CD4-positive, alpha-beta T cell treated with Interleukin-21 for 1 hour (primary cell): ENCODE data around the gene TDG.
"Not testable (repeated sequence)": the region's sequence is repeated elsewhere in the genome, so short reads cannot be mapped to it uniquely, and the experiment has no call there.

Source experiments
- DNase-seq: peaks from one replicate; pipeline ENCODE4 v3.0.0-alpha.2; 2020

TDG gene

DNA sequence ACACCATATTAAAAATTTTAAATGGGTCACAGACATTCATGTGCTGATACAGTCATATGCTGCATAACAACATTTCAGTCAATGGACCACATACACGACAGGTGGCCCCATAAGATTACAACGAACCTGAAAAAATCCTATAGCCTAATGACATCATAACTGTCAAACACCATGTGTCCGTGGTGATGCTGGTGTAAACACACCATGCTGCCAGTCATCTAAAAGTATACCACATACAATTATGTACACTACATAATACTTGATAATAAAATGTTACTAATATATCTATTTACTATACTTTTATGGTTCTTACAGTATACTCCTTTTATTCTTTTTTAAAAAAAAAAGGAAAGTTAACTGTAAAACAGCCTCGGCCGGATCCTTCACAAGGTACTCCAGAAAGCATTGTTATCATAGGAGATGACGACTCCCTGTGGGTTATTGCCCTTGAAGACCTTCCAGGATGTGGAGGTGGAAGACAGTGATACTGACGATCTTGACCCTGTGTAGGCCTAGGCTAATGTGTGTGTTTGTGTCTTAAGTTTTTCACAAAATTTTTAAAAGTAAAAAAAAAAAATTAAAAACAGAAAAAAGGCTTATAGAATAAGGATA lies 5.0 kb upstream of the TDG start:
- no peak for DNase-seq

DNA sequence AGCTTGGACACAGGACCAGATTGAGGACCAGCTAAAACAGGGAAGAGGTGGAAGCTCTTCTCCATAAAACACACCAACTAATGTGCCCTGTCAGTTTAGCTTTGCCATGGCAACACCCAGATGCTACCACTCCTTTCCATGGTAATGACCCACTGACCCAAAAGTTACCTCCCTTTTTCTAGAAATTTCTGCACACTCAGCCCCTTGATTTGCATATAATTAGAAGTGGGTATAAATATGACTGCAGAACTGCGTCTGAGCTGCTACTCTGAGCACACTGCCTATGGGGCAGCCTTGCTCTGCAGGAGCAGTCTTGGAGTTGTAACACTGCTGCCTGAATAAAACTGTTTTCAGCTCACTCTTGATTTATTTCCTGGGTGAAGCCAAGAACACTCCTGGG lies 3.2 kb upstream of the TDG start:
- DNase-seq: no peak

DNA sequence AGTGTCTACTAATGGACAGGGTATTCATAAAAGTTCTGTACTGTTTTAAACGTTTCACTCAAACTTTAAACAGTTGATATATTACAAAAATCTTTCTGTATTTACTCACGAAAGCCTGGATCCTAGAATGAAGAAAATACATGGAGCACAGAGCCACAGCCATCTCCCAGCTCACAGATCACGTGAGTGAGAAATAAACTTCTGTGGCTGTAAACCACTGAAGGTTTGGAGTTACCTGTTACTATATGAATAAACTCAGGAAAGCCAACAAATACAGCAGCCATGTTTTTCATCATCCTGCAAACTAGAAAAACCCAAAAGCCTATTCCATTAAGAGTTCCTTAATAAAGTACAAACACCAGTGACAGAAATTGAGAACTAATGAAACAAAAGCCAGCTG lies 867 bp upstream of the TDG start:
- DNase-seq: no peak

DNA sequence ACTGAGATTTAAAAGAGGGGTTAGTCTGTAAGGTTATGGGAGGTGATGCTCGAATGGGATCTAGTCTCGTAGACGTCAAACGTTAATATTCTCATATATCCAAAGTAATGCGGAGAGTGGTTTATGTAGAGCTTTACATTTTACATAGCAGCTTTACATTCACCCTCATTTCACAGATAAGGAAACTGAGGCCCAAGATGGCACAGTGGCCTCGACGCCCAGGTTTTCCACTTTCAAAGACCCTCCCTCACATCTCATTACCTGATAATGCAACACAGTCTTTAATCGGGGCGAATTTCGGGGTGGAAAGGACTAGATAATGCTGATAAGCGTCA lies 450 bp upstream of the TDG start:
- DNase-seq: no peak

DNA sequence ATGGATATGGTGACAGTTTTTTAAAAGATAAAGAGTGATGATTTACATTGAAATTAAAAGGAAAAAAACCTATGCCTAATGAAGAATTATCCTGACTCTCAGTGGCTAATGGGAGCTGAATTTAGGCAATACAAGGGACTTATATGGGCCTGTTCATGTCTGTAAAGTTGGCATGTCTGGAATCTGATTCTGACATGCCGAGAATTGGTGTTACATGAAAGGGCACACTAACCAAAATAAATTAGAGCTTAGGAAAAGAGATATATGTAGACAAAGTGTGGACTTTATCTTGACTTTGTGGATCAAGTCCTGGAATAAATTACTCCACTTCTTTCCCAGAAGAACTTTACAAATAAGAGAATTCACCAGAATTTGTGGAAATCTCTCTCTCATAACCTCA lies 1.1 kb downstream of the TDG start:
- DNase-seq: no peak

DNA sequence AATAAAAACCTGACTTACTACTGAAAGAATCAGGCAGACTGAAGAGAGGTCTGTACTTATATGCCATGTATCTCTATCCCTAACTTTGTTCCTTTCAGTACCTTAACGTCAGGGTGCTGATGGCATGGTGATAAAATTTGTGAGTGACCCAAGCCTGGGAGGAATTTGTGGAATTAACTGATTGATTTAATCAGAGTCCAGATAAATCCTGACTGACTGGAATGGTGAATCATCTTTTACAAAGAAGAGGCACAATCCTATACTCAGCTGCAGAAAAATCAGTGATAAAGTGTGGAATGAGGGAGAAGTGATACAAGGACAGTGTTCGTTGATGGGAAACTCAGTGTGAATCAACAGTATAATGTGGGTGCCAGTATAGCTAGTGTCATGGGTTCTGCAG lies 3.7 kb downstream of the TDG start:
- no peak for DNase-seq

DNA sequence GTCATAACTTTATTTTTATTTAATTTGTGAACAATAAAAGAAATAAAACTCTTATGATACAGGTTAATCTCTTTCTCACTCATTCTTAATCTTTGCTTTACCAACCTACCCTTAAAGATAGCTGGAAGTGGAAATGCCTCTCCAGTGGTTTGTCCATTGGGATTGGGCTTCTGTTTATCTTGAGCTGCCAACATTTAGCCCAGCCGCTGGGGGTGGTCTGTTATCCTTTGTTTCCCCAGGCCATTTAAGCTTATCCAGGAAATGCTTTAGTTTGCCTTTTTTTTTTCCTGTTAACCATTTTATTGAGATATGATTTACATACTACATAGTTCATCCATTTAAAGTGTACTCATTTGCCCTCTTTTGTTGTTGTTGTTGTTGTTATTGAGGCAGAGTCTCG lies 8.2 kb downstream of the TDG start:
- DNase-seq: no peak

DNA sequence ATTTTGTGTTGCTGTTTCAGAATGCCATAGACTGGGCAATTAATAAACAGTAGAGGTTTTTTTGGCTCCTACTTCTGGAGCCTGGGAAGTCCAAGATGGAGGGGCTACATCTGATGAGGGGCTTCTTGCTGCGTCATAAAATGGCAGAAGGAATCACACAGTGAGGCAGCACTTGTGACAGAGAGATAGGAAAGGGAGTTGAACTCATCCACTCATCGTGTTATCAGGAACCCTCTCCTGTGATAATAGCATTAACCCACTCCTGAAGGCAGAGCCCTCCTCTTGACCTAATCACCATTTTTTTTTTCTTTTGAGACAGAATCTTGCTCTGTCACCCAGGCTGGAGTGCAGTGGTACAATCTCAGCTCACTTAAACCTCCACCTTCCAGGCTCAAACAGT lies 9.7 kb downstream of the TDG start:
- DNase-seq: no peak

DNA sequence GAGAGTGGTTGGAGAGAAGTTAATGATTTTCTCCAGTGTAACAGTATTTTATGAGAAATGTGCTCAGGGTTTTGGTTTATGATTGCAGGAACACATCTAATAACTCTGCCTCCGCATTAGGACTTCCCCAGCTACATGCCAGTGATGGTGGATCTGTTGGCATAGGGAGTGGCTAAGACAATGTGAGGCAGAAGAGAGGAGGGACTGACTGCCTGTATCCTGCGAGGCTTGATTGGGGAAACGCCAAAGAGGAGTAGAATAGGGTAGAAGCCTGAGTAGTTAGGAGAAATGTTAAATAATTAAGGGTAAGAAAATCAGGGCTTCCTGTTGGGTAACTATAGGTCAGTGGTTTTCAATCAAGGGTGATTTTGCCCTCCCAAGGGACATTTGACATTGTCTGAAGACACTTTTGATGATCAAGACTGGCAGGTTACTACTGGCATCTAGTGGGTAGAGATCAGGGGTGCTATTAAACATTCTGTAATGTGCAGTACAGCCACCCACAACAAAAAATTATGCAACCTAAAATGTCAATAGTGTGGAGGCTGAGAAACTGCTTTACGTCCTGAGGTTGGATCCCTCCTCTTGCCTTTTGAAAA lies 12.8 kb downstream of the TDG start:
- DNase-seq: no peak

DNA sequence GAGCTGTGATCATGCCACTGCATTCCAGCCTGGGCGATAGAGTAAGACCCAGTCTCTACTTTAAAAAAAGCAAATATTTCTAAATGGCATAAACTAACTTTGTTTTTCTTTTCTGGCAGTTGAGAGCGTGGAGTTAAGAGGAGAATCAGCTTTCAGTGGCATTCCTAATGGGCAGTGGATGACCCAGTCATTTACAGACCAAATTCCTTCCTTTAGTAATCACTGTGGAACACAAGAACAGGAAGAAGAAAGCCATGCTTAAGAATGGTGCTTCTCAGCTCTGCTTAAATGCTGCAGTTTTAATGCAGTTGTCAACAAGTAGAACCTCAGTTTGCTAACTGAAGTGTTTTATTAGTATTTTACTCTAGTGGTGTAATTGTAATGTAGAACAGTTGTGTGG lies 21.2 kb downstream of the TDG start:
- no peak for DNase-seq

DNA sequence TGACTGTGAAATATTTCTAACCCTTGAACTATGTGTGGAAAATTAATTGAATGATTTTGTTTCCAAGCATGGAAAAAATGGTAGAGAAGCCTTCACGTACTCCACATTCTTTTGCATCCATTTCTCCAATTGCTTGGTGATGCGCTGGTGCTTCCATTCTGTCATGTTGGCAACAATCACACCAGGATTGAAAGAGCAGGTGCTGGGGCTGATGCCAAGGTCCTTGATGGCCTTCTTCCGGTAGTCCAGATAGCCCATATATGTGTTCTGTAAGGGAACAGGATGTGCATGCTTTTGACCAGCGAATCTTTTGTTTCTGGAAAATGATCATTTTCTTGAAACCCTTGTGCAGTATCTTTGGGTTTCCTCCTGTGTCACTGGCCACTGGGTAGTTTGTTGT lies 28.6 kb downstream of the TDG start:
- no peak for DNase-seq

DNA sequence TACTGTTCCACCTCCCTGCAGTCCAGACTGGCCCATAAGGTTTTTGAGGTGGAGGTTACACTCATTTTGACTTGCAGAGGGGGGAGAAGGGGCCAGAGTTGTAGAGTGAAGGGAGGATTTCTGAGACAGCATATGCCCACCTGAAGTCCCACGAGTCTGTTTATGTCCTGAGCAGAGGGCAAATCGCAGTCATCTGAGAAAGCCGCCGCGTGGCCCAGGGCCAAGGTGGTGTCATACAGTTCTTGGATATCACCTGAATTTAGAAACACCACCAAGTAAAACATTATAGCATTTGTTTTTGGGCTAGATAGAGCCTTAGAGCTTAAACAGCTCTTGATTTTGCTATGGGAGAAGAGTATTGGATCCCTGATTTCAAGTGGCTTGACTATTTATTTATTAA lies 30.9 kb downstream of the TDG start:
- DNase-seq: no peak

DNA sequence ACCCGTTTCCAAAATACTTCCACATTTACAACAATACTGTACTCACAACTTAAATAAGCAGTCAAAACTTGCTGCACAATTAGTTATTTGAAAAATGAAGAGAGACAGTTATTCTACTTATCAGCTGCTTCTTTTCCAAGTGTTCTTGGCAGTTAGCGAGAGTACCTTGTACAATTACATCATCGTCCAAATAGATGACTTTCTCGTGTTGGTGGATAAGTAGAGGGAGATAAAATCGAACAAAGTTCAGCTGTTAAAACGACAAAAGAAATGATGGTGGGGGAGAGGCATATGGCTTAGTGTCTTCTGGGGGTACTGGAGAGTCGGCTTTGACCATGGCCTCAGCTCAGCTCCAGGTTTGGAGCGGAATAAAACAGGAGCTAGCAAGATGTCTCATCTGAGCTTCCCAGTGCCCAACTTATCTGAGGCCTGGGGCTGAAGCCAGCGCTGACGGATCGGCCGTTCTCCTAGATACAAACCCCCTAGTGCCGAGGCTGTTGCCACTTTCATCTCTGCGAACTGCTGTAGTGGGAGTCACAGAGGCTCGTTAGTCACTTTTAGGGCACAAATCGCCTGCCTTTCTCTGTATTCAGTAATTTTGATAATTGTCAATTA lies 31.7 kb downstream of the TDG start:
- no peak for DNase-seq

DNA sequence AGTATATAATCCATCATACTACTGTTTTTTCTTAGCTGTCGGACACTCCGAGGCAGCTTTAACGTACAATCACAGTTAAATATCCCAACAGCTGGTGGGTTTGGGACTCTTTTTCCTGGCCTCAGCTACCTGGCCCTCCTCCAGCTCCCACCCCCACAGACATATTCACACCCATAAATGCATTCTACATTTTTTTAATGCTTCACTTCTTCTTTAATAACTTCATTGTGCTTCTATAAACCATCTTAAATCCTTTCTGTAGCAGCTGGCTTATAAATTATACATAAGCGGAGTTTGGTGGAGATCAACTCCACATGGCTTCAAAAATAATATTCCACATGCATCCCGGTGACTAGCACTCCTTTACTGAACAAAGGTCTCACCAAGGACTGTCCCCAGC lies 33.3 kb downstream of the TDG start:
- no peak for DNase-seq

DNA sequence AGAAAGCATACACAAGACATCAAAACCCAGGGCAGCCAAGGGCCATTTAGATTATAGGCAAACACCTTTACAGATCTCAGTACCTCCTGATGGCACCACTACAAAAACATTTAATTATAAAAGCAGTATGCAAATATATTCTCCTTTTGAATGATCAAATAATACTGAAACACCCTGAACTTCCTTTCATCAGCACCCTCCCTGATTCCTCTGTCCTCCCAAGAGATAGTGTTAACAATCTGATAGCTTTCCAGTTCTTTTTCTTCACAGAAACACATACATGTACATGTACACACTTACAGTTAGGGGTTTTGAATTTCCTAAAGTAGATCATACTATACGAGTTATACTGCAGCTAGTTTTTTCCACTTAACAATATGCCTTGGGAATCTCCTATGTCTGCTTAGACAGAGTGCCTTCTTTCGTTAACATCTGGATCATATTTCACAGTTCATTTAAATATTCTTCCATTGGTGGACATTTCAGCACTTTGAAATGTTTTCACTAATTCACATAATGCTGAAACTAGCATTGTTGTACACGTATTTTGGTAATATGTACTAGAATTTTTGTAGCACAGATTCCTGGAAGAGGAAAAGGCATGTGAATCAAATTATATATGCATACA lies 35.2 kb downstream of the TDG start:
- no peak for DNase-seq

DNA sequence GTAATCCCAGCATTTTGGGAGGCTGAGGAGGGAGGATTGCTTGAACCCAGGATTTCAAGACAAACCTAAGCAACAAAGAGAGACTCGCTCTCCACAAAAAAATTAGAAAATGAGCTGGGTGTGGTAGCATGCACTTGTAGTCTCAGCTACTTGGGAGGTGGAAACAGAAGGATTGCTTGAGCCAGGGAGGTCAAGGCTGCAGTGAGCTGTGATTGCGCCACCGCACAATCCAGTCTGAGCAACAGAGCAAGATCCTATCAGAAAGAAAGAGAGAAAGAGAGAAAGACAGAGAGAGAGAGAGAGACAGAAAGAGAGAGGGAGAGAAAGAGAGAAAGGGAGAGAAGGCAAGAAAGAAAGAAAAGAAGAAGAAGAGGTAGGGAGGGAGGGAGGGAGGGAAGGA lies 37.0 kb downstream of the TDG start:
- DNase-seq: no peak

DNA sequence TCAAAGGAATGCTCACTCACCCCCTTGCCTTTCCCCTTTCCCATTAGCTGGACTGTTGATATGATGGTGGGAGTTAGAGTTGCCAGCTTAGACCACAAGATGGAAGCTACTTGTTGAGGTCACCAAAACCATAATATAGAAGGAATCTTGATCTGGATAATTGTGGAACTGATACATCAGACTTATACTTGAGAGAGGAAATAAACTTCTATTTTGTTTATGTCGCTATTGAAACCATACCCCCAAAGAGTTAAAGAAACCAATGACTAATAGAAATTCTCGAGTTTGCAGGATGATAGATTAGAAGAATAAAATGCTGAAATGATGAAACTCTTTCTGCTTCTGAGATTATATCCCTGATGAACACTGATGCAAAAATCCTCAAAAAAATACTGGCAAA lies 37.9 kb downstream of the TDG start:
- DNase-seq: no peak

DNA sequence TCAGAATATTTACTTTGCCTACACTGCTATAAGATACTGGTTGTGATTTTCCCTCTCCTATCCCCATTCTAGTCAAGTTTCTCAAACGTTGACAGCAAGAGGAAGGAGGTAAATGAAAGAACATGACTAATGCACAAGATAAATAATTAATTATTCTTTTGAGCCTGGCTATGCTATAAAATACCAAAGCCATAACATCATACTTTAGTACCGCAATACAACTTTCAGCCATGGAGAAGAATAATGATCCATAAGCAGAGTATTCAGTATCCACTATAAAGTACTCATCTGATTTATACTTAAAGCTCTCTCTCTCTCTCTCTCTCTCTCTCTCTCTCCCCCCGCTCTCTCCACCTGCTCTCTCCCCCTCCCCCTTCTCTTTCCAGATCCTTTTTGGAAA lies 41.3 kb downstream of the TDG start:
- no peak for DNase-seq

DNA sequence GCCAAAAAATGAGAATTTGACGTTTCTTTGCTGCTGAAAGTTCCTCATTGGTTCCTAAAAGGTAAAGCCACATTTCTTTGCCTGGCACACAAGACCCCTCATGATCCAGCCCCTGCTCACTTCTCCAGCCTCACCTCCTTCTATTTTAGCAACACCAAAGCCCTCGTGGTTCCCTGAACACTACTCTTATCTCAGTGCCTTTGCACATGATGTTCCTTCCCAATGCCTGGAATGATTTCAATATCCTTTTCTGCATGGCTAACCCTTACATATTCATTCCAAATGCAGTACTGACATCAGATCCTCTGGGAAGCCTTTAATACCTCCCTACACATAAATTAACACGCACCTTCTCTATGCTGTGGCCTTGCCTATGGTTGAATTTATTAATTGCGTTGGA lies 44.4 kb downstream of the TDG start:
- no peak for DNase-seq

DNA sequence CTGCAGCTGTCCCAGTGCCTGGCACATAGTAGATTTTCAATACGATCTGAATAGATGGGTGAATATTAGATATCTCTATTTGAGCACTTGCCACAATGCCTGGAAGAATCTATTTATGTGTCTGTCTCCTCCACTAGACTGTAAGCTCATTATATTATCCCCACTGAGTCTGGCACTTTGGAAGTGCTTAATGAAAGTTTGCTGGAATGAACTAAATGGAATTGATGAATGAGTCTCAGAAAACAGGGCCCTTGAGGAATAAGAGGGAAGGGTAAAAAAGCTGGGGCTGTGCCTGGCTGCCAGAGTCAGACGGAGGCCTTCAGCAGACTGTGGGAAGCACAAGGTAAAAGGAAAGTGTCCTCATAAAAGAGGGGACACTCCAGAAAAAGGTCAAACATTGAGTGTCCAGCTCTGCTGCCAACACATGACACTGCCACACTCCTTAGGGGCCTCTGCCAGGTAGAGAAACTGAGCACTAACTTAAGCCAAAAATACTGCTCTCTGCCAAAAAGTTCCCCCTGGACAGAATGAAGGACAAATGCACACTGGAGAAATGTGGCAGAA lies 45.0 kb downstream of the TDG start:
- no peak for DNase-seq

DNA sequence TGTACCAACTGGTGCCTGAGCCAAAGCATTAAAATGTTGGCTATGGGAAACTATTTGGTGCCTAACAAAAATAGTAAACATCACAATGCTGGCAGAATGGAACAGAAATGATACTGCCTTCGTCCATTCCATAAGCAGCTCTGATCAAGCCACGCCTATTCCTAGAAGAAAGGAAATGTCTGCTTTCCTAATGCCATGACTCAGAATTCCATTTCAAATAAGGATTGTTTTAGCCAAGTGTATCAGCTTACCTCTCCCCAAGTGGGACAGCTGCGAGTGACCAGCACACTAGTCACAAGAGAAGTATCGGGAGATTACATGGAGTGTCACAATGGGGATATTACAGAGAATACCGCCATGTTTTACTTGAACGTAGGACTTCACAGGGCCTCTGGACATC lies 45.6 kb downstream of the TDG start:
- no peak for DNase-seq

DNA sequence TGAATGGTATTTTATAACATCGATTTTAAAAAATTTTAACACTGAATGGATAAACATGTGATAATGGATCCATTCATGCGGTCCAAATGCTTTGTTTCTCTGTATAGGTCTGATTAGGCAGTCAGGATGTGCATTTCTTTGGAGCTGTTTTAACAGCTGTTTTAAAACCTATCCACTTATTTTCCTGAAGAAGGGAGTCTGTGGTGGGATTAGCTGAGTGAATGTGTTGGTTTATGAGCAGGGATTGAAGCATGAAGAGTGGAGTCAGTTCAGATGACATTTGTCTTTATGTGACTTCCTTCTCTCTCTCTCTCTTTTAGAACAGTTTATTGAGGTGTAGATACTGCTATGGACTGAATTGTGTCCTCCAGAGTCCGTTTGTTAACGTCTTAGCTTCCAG lies 46.7 kb downstream of the TDG start:
- DNase-seq: no peak

DNA sequence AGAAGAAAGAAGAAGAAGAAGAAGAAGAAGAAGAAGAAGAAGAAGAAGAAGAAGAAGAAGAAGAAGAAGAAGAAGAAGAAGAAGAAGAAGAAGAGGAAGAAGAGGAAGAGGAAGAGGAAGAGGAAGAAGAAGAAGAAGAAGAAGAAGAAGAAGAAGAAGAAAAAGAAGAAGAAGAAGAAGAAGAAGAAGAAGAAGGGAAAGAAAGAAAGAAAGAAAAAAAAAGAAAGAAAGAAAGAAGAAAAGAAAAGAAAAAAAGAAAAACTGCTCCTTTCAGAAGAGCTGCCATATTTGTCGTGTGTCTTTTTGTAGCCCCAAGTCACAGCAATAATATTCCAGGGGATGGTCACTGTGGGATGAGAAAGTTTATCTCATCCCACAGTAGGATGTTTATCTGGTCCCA lies 56.2 kb downstream of the TDG start:
- not testable (repeated sequence) for DNase-seq

DNA sequence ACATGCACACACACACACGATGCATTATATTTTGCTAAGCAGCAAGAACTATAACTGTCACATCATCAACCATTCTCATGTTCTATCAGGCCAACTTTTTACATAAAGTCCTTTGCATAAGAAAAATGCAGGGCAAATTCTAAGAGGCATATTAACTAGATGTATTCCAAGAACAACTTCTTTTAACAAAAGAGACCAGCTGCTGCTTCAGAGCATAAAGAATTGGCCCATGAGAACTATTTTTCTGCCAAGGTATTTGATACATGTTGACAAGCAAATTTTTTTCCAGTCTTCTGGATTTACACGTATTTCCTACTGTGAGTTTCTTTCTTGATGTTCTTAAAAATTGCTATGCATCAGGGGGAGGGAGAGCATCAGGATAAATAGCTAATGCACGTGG lies 57.1 kb downstream of the TDG start:
- no peak for DNase-seq
